ENCODE measurements around the gene ANO4. TPM values are rescaled to one million over a fixed set of nuclear protein-coding genes. Genes with fewer than 3 reads are reported as not detected.

The ANO4 gene
- polyA plus RNA-seq, 1 donor (not counting 4 experiments of a cell fraction or from before 2014, with no cell fraction given): 18.1 TPM

DNA sequence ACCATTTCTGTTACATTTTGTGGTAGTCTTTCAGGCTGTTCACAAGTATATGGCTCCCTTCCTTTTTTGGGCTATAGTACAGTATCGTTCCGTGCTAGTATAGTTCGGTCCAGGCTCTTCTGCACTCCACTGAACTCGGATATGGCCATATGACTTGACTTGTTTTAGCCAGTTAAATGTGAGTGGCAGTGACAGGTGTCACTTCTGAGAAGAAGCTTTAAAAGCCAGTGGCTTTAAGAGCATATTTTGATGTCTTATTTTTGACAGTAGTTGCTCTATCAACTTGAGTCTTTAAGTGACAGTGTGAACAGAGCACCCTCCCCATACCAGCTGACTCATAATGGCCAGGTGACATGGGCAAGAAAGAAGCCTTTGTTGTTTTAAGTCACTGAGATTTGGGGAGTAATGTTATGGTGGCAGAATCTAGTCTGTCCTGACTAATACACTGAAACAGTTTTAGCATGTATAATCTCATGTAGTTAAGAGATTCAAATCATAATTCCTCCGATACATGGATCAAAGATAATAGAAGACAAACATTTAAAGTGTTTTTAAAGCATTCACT, 64.6 kb downstream of the ANO4 start:
- no peak for FAIRE-seq
- no peak for TF ChIP-seq EZH2 (IDR thresholded peaks at IDR 0.05; ENCODE audit: low read length)

DNA sequence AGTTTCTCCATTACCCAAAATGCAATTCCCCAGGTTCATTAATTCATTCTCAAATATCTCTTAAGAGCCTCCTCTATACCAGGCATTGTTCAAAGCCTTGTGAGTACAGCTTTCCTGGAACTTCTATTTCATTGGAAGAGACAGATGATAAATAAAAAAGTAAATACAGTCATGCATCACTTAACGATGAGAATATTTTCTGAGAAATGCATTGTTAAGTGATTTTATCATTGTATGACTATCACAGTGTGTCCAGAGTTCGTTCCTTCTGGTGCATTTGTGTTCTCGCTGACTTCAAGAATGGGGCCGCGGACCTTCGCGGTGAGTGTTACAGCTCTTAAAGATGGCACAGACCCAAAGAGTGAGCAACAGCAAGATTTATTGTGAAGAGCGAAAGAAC, 66.0 kb downstream of the ANO4 start:
- no peaks in the 10 kb centered on the region for H3K9me3 ChIP-seq (ENCODE audit: control insufficient read depth, low read depth, low read length)
- H4K20me1 ChIP-seq (ENCODE audit: control insufficient read depth, extremely low read depth, insufficient read depth, low read length): no peaks in the 10 kb centered on the region
- no peak overlapping the region for H3K4me3 ChIP-seq (ENCODE audit: control insufficient read depth in 2 of 3, extremely low read depth in 1 of 3, insufficient read depth in 2 of 3, low read depth in 1 of 3, low read length in 3 of 3)
- peaks cover 11% of the 10 kb centered on the region for H3K4me1 ChIP-seq (ENCODE audit: control insufficient read depth, extremely low read depth, insufficient read depth, low read length)
- FAIRE-seq (no peak), DNase-seq (ENCODE audit: low read depth, low spot score) (no peak)
- H3K4me2 ChIP-seq (ENCODE audit: control insufficient read depth, extremely low read depth, insufficient read depth, low read depth, low read length): no peak overlapping the region
- H3K36me3 ChIP-seq (ENCODE audit: control insufficient read depth in 2 of 2, extremely low read depth in 1 of 2, insufficient read depth in 2 of 2, low read length in 2 of 2): peaks cover 0 to 2% of the 10 kb centered on the region in 2 experiments
- H3K27me3 ChIP-seq (ENCODE audit: control insufficient read depth, extremely low read depth, insufficient read depth, low read length): no peaks in the 10 kb centered on the region
- H3K79me2 ChIP-seq (ENCODE audit: control insufficient read depth, insufficient read depth, low read length): no peaks in the 10 kb centered on the region
- dilution Hi-C loops (cut with MboI; ENCODE audit: extremely low pct_ligation_motif_present, low sequenced_read_pairs): no loop called here
- no peak overlapping the region for H3K9ac ChIP-seq (ENCODE audit: control insufficient read depth, extremely low read depth, insufficient read depth, low read length)
- no peaks in the 10 kb centered on the region for H3K9me1 ChIP-seq (ENCODE audit: control insufficient read depth, extremely low read depth, insufficient read depth, low read length)
- no peak overlapping the region for H2AFZ ChIP-seq (ENCODE audit: control insufficient read depth, low read length)
- H3K27ac ChIP-seq (ENCODE audit: control insufficient read depth, insufficient read depth, low read length): no peak overlapping the region
- TF ChIP-seq, protein P1, sequence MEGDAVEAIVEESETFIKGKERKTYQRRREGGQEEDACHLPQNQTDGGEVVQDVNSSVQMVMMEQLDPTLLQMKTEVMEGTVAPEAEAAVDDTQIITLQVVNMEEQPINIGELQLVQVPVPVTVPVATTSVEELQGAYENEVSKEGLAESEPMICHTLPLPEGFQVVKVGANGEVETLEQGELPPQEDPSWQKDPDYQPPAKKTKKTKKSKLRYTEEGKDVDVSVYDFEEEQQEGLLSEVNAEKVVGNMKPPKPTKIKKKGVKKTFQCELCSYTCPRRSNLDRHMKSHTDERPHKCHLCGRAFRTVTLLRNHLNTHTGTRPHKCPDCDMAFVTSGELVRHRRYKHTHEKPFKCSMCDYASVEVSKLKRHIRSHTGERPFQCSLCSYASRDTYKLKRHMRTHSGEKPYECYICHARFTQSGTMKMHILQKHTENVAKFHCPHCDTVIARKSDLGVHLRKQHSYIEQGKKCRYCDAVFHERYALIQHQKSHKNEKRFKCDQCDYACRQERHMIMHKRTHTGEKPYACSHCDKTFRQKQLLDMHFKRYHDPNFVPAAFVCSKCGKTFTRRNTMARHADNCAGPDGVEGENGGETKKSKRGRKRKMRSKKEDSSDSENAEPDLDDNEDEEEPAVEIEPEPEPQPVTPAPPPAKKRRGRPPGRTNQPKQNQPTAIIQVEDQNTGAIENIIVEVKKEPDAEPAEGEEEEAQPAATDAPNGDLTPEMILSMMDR (optimal IDR thresholded peaks at IDR 0.05 in 1 of 3, IDR thresholded peaks at IDR 0.05 in 1 of 3, conservative IDR thresholded peaks at IDR 0.05 in 1 of 3; ENCODE audit: extremely low read depth in 1 of 3, insufficient read depth in 2 of 3, low read length in 3 of 3): no peak
- TF ChIP-seq EZH2 (IDR thresholded peaks at IDR 0.05; ENCODE audit: low read length): no peak

More for the DNA sequence above, 64.6 kb downstream of the ANO4 start:
- dilution Hi-C loops (cut with MboI; ENCODE audit: extremely low pct_ligation_motif_present, low sequenced_read_pairs): no loop called here
- no peak overlapping the region for H3K27ac ChIP-seq (ENCODE audit: control insufficient read depth, insufficient read depth, low read length)
- H3K79me2 ChIP-seq (ENCODE audit: control insufficient read depth, insufficient read depth, low read length): no peaks in the 10 kb centered on the region
- no peak for DNase-seq (ENCODE audit: low read depth, low spot score)
- H4K20me1 ChIP-seq (ENCODE audit: control insufficient read depth, extremely low read depth, insufficient read depth, low read length): no peaks in the 10 kb centered on the region
- no peaks in the 10 kb centered on the region for H3K9me3 ChIP-seq (ENCODE audit: control insufficient read depth, low read depth, low read length)
- no peak overlapping the region for H3K4me2 ChIP-seq (ENCODE audit: control insufficient read depth, extremely low read depth, insufficient read depth, low read depth, low read length)
- H3K9me1 ChIP-seq (ENCODE audit: control insufficient read depth, extremely low read depth, insufficient read depth, low read length): no peaks in the 10 kb centered on the region
- H3K4me3 ChIP-seq (ENCODE audit: control insufficient read depth in 2 of 3, extremely low read depth in 1 of 3, insufficient read depth in 2 of 3, low read depth in 1 of 3, low read length in 3 of 3): no peak overlapping the region
- H2AFZ ChIP-seq (ENCODE audit: control insufficient read depth, low read length): no peak overlapping the region
- peaks cover 11% of the 10 kb centered on the region for H3K4me1 ChIP-seq (ENCODE audit: control insufficient read depth, extremely low read depth, insufficient read depth, low read length)
- peaks cover 0 to 2% of the 10 kb centered on the region in 2 experiments for H3K36me3 ChIP-seq (ENCODE audit: control insufficient read depth in 2 of 2, extremely low read depth in 1 of 2, insufficient read depth in 2 of 2, low read length in 2 of 2)
- H3K27me3 ChIP-seq (ENCODE audit: control insufficient read depth, extremely low read depth, insufficient read depth, low read length): no peaks in the 10 kb centered on the region
- H3K9ac ChIP-seq (ENCODE audit: control insufficient read depth, extremely low read depth, insufficient read depth, low read length): no peak overlapping the region

DNA sequence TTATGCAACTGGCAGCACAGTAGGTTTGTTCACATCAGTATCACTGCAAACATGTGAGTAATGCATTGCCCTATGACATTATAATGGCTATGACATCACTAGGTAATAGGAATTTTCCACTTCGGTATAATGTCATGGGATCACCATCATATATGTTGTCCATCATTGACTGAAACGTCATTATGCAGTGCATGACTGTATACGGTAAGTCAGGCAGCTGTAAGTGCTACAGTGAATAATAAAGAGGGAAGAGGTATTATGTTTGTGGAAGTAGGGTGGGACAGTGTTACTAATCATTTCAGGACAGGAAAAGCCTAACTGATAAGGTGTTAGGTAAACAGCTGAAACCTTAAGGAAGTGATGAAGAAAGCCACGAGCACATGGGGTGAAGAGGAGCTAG, 68.1 kb downstream of the ANO4 start:
- H3K4me2 ChIP-seq (ENCODE audit: control insufficient read depth, extremely low read depth, insufficient read depth, low read depth, low read length): no peak overlapping the region
- no peaks in the 10 kb centered on the region for H4K20me1 ChIP-seq (ENCODE audit: control insufficient read depth, extremely low read depth, insufficient read depth, low read length)
- no peak overlapping the region for H3K4me3 ChIP-seq (ENCODE audit: control insufficient read depth in 2 of 3, extremely low read depth in 1 of 3, insufficient read depth in 2 of 3, low read depth in 1 of 3, low read length in 3 of 3)
- no peaks in the 10 kb centered on the region for H3K27me3 ChIP-seq (ENCODE audit: control insufficient read depth, extremely low read depth, insufficient read depth, low read length)
- H3K4me1 ChIP-seq (ENCODE audit: control insufficient read depth, extremely low read depth, insufficient read depth, low read length): peaks cover 19% of the 10 kb centered on the region
- H3K27ac ChIP-seq (ENCODE audit: control insufficient read depth, insufficient read depth, low read length): no peak overlapping the region
- H3K36me3 ChIP-seq (ENCODE audit: control insufficient read depth in 2 of 2, extremely low read depth in 1 of 2, insufficient read depth in 2 of 2, low read length in 2 of 2): no peaks in the 10 kb centered on the region
- H2AFZ ChIP-seq (ENCODE audit: control insufficient read depth, low read length): no peak overlapping the region
- no peak overlapping the region for H3K9ac ChIP-seq (ENCODE audit: control insufficient read depth, extremely low read depth, insufficient read depth, low read length)
- dilution Hi-C loops (cut with MboI; ENCODE audit: extremely low pct_ligation_motif_present, low sequenced_read_pairs): no loop called here
- no peaks in the 10 kb centered on the region for H3K9me3 ChIP-seq (ENCODE audit: control insufficient read depth, low read depth, low read length)
- TF ChIP-seq, protein P1 (optimal IDR thresholded peaks at IDR 0.05 in 1 of 3, IDR thresholded peaks at IDR 0.05 in 1 of 3, conservative IDR thresholded peaks at IDR 0.05 in 1 of 3; ENCODE audit: extremely low read depth in 1 of 3, insufficient read depth in 2 of 3, low read length in 3 of 3): no peak
- no peak for TF ChIP-seq EZH2 (IDR thresholded peaks at IDR 0.05; ENCODE audit: low read length)
- H3K9me1 ChIP-seq (ENCODE audit: control insufficient read depth, extremely low read depth, insufficient read depth, low read length): no peaks in the 10 kb centered on the region
- H3K79me2 ChIP-seq (ENCODE audit: control insufficient read depth, insufficient read depth, low read length): no peaks in the 10 kb centered on the region
- FAIRE-seq (no peak), DNase-seq (ENCODE audit: low read depth, low spot score) (no peak)

All from keratinocyte (primary cell).